ENCODE measurements around the gene LLCFC1. TPM values are rescaled to one million over a fixed set of nuclear protein-coding genes. Genes with fewer than 3 reads are reported as not detected.
"Not testable (repeated sequence)": the region's sequence is repeated elsewhere in the genome, so short reads cannot be mapped to it uniquely, and the experiment has no call there.

Gene LLCFC1
- total and polyA plus RNA-seq, 2 donors from 2014 or later, result not detected

DNA sequence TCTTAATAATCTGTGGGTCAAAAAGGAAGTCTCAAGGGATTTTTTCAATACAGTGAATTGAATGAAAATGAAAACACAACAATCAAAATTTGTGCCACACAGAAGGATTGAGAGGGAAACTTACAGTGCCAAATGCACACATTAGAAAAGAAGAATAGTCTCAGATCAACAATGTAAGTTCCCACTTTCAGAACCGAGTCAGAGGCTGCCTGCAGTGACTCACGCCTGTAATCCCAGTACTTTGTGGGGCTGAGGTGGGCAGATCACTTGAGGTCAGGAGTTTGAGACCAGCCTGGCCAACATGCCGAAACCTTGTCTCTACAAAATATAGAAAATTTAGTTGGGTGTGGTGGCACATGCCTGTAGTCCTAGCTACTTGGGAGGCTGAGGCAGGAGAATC, 35.3 kb downstream of the LLCFC1 start:
- TF ChIP-seq, protein P1, sequence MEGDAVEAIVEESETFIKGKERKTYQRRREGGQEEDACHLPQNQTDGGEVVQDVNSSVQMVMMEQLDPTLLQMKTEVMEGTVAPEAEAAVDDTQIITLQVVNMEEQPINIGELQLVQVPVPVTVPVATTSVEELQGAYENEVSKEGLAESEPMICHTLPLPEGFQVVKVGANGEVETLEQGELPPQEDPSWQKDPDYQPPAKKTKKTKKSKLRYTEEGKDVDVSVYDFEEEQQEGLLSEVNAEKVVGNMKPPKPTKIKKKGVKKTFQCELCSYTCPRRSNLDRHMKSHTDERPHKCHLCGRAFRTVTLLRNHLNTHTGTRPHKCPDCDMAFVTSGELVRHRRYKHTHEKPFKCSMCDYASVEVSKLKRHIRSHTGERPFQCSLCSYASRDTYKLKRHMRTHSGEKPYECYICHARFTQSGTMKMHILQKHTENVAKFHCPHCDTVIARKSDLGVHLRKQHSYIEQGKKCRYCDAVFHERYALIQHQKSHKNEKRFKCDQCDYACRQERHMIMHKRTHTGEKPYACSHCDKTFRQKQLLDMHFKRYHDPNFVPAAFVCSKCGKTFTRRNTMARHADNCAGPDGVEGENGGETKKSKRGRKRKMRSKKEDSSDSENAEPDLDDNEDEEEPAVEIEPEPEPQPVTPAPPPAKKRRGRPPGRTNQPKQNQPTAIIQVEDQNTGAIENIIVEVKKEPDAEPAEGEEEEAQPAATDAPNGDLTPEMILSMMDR (IDR thresholded peaks at IDR 0.05; ENCODE audit: borderline replicate concordance, extremely low read depth, insufficient read depth), result no peak
- no peak overlapping the region for H3K9ac ChIP-seq (ENCODE audit: low read length in 3 of 3)
- no peak overlapping the region for H3K27ac ChIP-seq (ENCODE audit: low read depth in 2 of 2, low read length in 2 of 2)
- peaks cover 0 to 5% (median 0%) of the 10 kb centered on the region in 3 donors for H3K9me3 ChIP-seq (ENCODE audit: control insufficient read depth in 2 of 3, insufficient read depth in 1 of 3, low read length in 3 of 3)
- no peak overlapping the region for H3K4me3 ChIP-seq (ENCODE audit: low read length in 3 of 3)
- H3K27me3 ChIP-seq (ENCODE audit: control insufficient read depth, insufficient read depth, low read length), result no peaks in the 10 kb centered on the region
- H3K36me3 ChIP-seq (ENCODE audit: control insufficient read depth in 2 of 3, insufficient read depth in 3 of 3, low read length in 3 of 3), result no peaks in the 10 kb centered on the region
- no peak for FAIRE-seq
- H3K4me1 ChIP-seq (ENCODE audit: control insufficient read depth in 2 of 3, insufficient read depth in 2 of 3, low read depth in 1 of 3, low read length in 3 of 3), result no peaks in the 10 kb centered on the region
- intact Hi-C loops (cut with DNase I), result no loop called here
- DNase-seq, result no peak

DNA sequence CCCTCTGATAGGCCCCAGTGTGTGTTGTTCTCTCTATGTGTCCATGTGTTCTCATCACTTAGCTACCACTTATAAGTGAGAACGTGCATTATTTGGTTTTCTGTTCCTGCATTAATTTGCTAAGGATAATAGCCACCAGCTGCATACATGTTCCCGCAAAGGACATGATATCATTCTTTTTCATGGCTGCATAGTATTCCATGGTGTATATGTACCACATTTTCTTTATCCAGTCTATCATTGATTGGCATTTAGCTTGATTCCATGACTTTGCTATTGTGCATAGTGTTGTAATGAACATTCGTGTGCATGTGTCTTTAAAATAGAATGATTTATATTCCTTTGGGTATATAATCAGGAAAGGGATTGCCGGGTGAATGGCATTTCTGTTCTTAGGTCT, 39.1 kb downstream of the LLCFC1 start:
- H3K4me1 ChIP-seq (ENCODE audit: control insufficient read depth in 2 of 3, insufficient read depth in 2 of 3, low read depth in 1 of 3, low read length in 3 of 3); H3K9me3 ChIP-seq (ENCODE audit: control insufficient read depth in 2 of 3, insufficient read depth in 1 of 3, low read length in 3 of 3); H3K27me3 ChIP-seq (ENCODE audit: control insufficient read depth, insufficient read depth, low read length); DNase-seq; intact Hi-C loops (cut with DNase I); FAIRE-seq; H3K9ac ChIP-seq (ENCODE audit: low read length in 3 of 3); H3K4me3 ChIP-seq (ENCODE audit: low read length in 3 of 3); H3K27ac ChIP-seq (ENCODE audit: low read depth in 2 of 2, low read length in 2 of 2); H3K36me3 ChIP-seq (ENCODE audit: control insufficient read depth in 2 of 3, insufficient read depth in 3 of 3, low read length in 3 of 3): not testable (repeated sequence)

DNA sequence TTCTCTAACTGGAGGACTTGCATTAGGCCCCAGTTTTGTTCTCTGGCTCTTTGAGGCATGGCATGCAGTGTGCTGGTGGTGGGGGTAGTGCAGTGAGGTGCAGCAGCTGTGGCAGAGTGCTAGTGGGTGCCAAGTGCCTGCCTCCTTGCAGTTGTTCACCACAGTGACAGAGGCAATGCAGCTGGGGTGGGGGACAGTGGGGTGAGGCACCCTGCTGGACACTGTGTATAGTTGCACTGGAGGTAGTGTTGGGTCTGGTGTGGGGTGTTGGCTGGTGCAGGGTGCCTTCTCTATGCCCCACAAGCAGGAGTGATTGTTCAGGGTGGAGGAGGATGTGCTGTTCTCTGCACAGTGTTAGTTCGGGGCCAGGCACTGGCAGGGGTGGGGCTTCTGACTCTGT, 44.5 kb downstream of the LLCFC1 start:
- DNase-seq, result no peak
- intact Hi-C loops (cut with DNase I), result no loop called here
- TF ChIP-seq, protein P1 (IDR thresholded peaks at IDR 0.05; ENCODE audit: borderline replicate concordance, extremely low read depth, insufficient read depth), result no peak
- H3K9me3 ChIP-seq (ENCODE audit: control insufficient read depth in 2 of 3, insufficient read depth in 1 of 3, low read length in 3 of 3), result peaks cover 0 to 2% (median 0%) of the 10 kb centered on the region in 3 donors
- no peaks in the 10 kb centered on the region for H3K36me3 ChIP-seq (ENCODE audit: control insufficient read depth in 2 of 3, insufficient read depth in 3 of 3, low read length in 3 of 3)
- no peaks in the 10 kb centered on the region for H3K27me3 ChIP-seq (ENCODE audit: control insufficient read depth, insufficient read depth, low read length)
- H3K9ac ChIP-seq (ENCODE audit: low read length in 3 of 3), result no peak overlapping the region
- FAIRE-seq, result no peak
- H3K4me1 ChIP-seq (ENCODE audit: control insufficient read depth in 2 of 3, insufficient read depth in 2 of 3, low read depth in 1 of 3, low read length in 3 of 3), result no peaks in the 10 kb centered on the region
- no peak overlapping the region for H3K27ac ChIP-seq (ENCODE audit: low read depth in 2 of 2, low read length in 2 of 2)
- no peak overlapping the region for H3K4me3 ChIP-seq (ENCODE audit: low read length in 3 of 3)

DNA sequence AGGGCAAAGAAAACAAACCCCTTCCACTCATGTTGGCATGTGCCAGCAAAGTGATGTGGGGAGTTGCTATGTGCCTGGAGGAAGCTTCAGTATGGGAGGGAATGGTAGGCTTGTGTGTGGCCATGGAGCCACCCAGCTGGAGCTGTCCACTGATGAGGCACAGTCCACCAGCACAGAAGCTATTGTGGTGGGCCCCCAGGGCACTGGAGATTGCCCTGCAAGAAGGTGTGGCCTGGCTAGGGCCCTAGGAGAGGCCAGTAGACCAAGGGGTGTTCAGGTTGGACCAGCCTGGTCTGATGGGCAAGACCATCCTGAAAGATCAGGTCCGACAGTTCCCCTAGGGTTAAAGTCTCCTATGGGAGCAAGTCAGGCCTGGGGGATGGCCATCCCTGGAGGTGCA, 45.0 kb downstream of the LLCFC1 start:
- TF ChIP-seq, protein P1 (IDR thresholded peaks at IDR 0.05; ENCODE audit: borderline replicate concordance, extremely low read depth, insufficient read depth), result no peak
- DNase-seq (no peak), FAIRE-seq (no peak)
- Histone ChIP-seq H3K4me1 (ENCODE audit: control insufficient read depth in 2 of 3, insufficient read depth in 2 of 3, low read depth in 1 of 3, low read length in 3 of 3) (no peaks in the 10 kb centered on the region), H3K27ac (ENCODE audit: low read depth in 2 of 2, low read length in 2 of 2) (no peak overlapping the region), H3K36me3 (ENCODE audit: control insufficient read depth in 2 of 3, insufficient read depth in 3 of 3, low read length in 3 of 3) (no peaks in the 10 kb centered on the region), H3K27me3 (ENCODE audit: control insufficient read depth, insufficient read depth, low read length) (no peaks in the 10 kb centered on the region), H3K4me3 (ENCODE audit: low read length in 3 of 3) (no peak overlapping the region), H3K9ac (ENCODE audit: low read length in 3 of 3) (no peak overlapping the region), H3K9me3 (ENCODE audit: control insufficient read depth in 2 of 3, insufficient read depth in 1 of 3, low read length in 3 of 3) (peaks cover 0 to 2% (median 0%) of the 10 kb centered on the region in 3 donors)
- intact Hi-C loops (cut with DNase I), result no loop called here

Other genes with a start within 250 kb of the LLCFC1 start
- not detected for gene PRSS1, start 190.0 kb upstream of the LLCFC1 start, total RNA-seq
- not detected for gene PRSS1, start 190.0 kb upstream of the LLCFC1 start, polyA plus RNA-seq (ENCODE audit: insufficient read depth, low read depth, low replicate concordance)
- gene PRSS2, start 168.5 kb upstream of the LLCFC1 start, total RNA-seq, result not detected
- not detected for gene PRSS2, start 168.5 kb upstream of the LLCFC1 start, polyA plus RNA-seq (ENCODE audit: insufficient read depth, low read depth, low replicate concordance)
- gene EPHB6, start 84.4 kb upstream of the LLCFC1 start, total RNA-seq, result 17.4 TPM
- gene EPHB6, start 84.4 kb upstream of the LLCFC1 start, polyA plus RNA-seq (ENCODE audit: insufficient read depth, low read depth, low replicate concordance), result 10.4 TPM
- 4.4 TPM for gene TRPV6, start 53.7 kb upstream of the LLCFC1 start, total RNA-seq
- 5.5 TPM for gene TRPV6, start 53.7 kb upstream of the LLCFC1 start, polyA plus RNA-seq (ENCODE audit: insufficient read depth, low read depth, low replicate concordance)
- 1.4 TPM for gene TRPV5, start 5.7 kb upstream of the LLCFC1 start, total RNA-seq
- gene TRPV5, start 5.7 kb upstream of the LLCFC1 start, polyA plus RNA-seq (ENCODE audit: insufficient read depth, low read depth, low replicate concordance), result 1.3 TPM
- gene KEL, start 22.9 kb downstream of the LLCFC1 start, total RNA-seq, result 0.28 TPM
- 0.39 TPM for gene KEL, start 22.9 kb downstream of the LLCFC1 start, polyA plus RNA-seq (ENCODE audit: insufficient read depth, low read depth, low replicate concordance)
- not detected for gene OR9A2, start 87.6 kb downstream of the LLCFC1 start, total RNA-seq
- not detected for gene OR9A2, start 87.6 kb downstream of the LLCFC1 start, polyA plus RNA-seq (ENCODE audit: insufficient read depth, low read depth, low replicate concordance)
- not detected for gene OR6V1, start 112.9 kb downstream of the LLCFC1 start, total RNA-seq
- gene OR6V1, start 112.9 kb downstream of the LLCFC1 start, polyA plus RNA-seq (ENCODE audit: insufficient read depth, low read depth, low replicate concordance), result not detected
- 0.47 TPM for gene PIP, start 192.6 kb downstream of the LLCFC1 start, total RNA-seq
- gene PIP, start 192.6 kb downstream of the LLCFC1 start, polyA plus RNA-seq (ENCODE audit: insufficient read depth, low read depth, low replicate concordance), result not detected
- gene TAS2R39, start 243.9 kb downstream of the LLCFC1 start, total RNA-seq, result not detected
- not detected for gene TAS2R39, start 243.9 kb downstream of the LLCFC1 start, polyA plus RNA-seq (ENCODE audit: insufficient read depth, low read depth, low replicate concordance)

Data from kidney (tissue), 14 donors.